Vagina (tissue), 2 donors: ENCODE measurements around the gene FBXO39.

Experiments
- CTCF ChIP-seq, 3 experiments: fragments of 450-650 bp in 2 of 3; fragments of 200-600 bp in 1 of 3; sonication (generic) in 1 of 3; IDR thresholded peaks; one replicate each; pipeline ENCODE4 v1.5.1; 2017 to 2019; ENCODE audit warnings: antibody characterized with exemption in 3 of 3, mild to moderate bottlenecking in 2 of 3, moderate library complexity in 2 of 3
- POLR2A ChIP-seq, 2 donors: fragments of 450-650 bp; IDR thresholded peaks; one replicate each; pipeline ENCODE4 v1.6.1; 2017; ENCODE audit warnings: antibody characterized with exemption in 2 of 2, mild to moderate bottlenecking in 2 of 2, moderate library complexity in 2 of 2
- POLR2AphosphoS5 ChIP-seq, 2 donors: sonication (generic); formaldehyde crosslinking; IDR thresholded peaks; one replicate each; pipeline ENCODE4 v1.9.0; 2017; ENCODE audit warnings: antibody characterized with exemption in 2 of 2, mild to moderate bottlenecking in 2 of 2, low read depth in 1 of 2; ENCODE audit not compliant: insufficient read depth in 1 of 2

GRCh38 chr17:6755731-6756184 is 20.3 kb upstream of the FBXO39 start, which contains the start of gene XAF1:
- TF ChIP-seq CTCF (IDR thresholded peaks at IDR 0.05), result no peak
- no peak for TF ChIP-seq POLR2A (IDR thresholded peaks at IDR 0.05)
- peak in 1 of 2 donors; percentile 51 for TF ChIP-seq POLR2AphosphoS5 (IDR thresholded peaks at IDR 0.05; ENCODE audit: insufficient read depth in 1 of 2, low read depth in 1 of 2)
